IPS-NIHi11 (cell line): ENCODE measurements around the gene CAMK2A.
"Not testable (repeated sequence)": the region's sequence is repeated elsewhere in the genome, so short reads cannot be mapped to it uniquely, and the experiment has no call there.

Experiments used
- DNase-seq: peaks from one replicate; pipeline ENCODE4 v3.0.0; 2012; ENCODE audit warnings: mixed read lengths, low spot score

CAMK2A gene

GRCh38 chr5:150255659-150256409, 33.7 kb downstream of the CAMK2A start:
- no peak for DNase-seq

GRCh38 chr5:150254774-150255173, 34.8 kb downstream of the CAMK2A start:
- no peak for DNase-seq

GRCh38 chr5:150254363-150254762, 35.2 kb downstream of the CAMK2A start:
- no peak for DNase-seq

GRCh38 chr5:150253416-150254208, 36.0 kb downstream of the CAMK2A start:
- DNase-seq: peak; percentile 57

DNA sequence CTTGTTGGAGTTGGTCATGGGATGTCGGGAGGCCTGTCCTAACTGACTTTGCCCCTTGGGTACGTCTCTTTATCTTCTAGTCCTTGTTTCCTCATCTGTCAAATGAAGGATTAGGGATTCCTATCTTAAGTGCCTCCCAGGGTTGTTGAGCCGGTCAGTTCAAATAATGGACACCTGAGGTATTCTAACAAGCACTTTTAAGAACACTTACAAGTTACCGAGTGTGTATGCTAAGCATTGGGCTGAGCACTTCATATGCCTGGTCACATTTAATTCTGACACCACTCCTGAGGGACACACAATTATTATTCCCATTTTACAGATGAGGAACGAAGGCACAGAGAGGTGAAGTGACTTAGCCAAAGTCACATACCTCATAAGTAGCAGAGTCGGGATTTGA, 37.1 kb downstream of the CAMK2A start:
- no peak for DNase-seq

DNA sequence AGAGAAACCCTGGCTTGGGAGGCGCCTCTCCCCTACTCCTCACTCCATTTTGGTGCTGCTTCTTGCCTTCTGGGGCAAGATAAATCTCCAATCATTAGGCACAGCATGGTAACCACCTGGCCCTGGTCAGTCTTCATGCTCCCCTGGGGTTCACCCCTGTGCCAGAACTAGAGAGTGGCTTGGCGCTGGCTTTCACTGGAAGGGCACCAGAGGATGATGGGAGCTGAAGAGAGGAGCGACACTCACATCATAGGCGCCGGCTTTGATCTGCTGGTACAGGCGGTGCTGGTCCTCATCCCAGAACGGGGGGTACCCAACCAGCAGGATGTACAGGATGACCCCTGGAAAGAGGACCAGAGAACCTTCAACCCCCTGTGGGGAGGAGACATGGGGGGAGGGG, 38.1 kb downstream of the CAMK2A start:
- DNase-seq: no peak

DNA sequence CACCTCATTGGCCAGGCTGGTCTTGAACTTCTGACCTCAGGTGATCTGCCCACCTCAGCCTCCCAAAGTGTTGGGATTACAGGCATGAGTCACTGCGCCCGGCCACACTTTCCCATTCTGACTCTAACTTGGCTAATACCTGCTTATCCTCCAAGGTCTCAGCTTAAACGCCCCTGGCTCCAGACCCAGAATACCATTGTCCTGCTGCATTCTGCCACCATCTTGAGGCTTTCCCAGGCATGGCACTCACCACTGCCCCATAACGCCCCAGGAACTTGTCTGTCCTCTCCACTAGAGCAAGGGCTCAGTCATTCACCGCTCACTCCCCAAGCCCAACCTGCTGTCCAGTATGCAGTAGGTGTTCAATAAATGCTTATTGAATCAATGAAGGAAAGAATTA, 39.8 kb downstream of the CAMK2A start:
- no peak for DNase-seq

- DNase-seq: no peak
These were observed 40.6 kb downstream of the CAMK2A start for GRCh38 chr5:150248946-150249345.

DNA sequence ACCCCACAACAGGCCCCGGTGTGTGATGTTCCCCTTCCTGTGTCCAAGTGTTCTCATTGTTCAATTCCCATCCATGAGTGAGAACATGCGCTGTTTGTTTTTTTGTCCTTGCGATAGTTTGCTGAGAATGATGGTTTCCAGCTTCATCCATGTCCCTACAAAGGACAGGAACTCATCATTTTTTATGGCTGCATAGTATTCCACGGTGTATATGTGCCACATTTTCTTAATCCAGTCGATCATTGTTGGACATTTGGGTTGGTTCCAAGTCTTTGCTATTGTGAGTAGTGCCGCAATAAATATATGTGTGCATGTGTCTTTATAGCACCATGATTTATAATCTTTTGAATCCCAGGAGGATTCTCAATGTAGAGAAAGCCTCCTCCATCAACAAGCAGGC, 41.1 kb downstream of the CAMK2A start:
- not testable (repeated sequence) for DNase-seq

DNA sequence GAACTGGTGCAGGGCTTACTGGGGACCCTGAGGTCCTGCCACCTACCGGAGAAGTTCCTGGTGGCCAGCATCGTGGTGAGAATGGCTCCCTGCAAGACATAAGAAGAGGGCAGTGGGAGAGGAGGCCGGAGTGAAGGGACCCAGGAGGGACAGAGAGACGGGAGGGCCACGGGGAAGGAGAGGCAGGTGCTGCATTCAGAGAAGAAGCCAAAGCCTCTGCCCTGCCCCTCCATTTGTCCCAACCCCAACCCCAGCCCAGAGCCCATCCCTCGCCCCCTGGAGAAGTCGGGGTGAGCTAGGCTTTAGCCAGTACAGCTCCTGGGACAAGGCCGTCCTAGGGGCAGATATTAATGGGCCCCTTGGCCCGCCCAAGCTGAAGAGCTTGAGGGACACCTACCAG, 41.8 kb downstream of the CAMK2A start:
- DNase-seq: no peak

DNA sequence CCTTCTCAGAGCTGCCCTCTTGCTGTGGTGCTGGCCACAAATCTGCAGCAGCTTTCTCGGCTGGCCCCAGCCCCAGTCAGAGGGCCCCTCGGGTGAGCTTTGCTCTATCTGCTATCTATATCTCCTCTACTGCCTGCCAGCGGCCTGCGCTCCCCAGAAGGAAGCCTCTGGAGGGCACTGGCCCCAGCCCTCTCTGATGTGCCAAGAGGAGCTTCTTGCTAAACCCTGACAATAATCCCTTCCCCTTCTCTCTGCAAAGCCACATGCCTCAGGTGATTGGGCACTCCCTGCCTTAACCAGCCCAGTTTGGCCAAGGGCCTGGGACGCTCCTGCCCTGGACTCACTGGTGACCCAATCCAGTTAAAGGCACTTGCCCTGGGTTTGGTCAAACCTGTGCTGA, 42.7 kb downstream of the CAMK2A start:
- DNase-seq: no peak

DNA sequence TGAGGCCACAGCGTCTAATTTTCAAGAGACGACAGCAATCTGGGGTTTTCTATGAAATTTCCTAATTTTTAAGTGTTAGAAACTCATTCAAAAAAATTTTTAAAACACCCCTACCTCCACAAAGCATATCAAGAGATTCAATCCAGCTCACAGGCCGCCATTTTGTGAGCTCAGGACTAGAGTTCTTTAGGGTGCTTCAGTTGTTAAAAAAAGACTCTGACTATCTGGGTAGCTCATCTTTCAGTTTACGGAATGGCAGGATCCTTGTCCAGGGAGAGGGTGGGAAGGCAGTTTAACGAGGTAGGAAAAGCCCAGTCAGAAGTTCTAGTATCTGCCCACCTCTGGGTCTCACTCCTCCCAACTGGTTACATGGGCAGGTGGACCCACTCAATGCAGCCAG, 43.1 kb downstream of the CAMK2A start:
- DNase-seq: no peak

GRCh38 chr5:150245808-150246207, 43.8 kb downstream of the CAMK2A start:
- no peak for DNase-seq

- DNase-seq: no peak
These were observed 44.3 kb downstream of the CAMK2A start for GRCh38 chr5:150245111-150245789.

DNA sequence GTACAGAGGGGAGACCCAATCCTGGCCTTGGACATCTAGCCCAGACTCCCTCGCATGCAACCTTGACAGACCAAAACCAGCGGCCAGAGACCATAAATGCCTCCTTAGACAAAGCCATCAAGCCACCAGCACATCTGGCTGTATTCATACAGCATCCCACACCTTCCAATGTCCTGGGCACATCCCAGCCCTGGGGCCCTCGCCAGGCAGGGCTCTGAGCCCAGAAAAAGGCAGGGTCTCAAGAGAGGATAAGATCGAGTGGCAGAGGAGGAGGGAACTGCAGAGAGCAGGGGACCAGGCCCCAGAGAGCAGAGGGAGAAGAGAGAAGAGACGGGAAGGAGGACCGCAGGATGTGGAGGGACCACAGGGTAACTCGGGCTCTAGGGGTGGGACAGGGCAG, 45.4 kb downstream of the CAMK2A start:
- DNase-seq: no peak

- DNase-seq: no peak
These were observed 46.0 kb downstream of the CAMK2A start for GRCh38 chr5:150243590-150243989.

- no peak for DNase-seq
These were observed 47.2 kb downstream of the CAMK2A start for GRCh38 chr5:150242251-150242894.

GRCh38 chr5:150241298-150242160, 48.0 kb downstream of the CAMK2A start:
- no peak for DNase-seq

GRCh38 chr5:150239794-150240122, 49.8 kb downstream of the CAMK2A start:
- DNase-seq: no peak

DNA sequence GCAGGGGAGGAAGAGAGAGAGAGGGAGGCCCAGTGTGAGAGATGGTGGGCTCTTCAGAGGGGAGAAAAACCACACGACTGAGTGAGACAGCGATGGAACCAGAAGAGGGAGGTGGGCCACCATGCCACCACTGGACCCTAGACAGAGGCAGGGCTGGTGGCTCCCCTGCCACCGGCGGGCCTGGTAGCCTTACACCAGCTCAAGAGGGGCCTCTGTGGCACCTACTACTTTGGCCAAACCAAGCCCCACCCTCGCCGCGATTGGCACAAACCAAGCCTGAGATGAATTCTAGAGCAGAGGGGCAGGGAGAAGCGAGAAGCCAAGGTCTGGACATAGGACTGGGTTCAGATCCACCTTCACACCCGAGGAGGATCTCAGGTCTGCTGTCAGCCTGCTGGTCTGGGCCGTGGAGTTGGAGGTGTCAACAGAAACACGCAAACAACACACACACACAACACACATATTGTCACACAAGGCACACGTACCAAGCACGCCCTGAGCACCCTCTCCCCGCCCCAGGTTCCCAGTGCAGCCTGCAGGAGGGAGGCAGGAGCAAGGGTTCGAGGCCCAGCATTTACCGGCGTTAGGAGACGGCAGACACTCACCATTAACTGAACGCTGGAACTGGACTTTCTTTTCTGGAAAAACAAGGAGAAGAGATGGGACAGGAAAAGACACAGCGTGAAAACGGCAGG, 50.3 kb downstream of the CAMK2A start:
- DNase-seq: no peak

GRCh38 chr5:150238646-150239045, 50.9 kb downstream of the CAMK2A start:
- DNase-seq: no peak
